SW 1271 (cell line): ENCODE data around the gene EEFSEC.

Source experiments
- DNase-seq, 2 experiments: peaks; one replicate each; lab custom pipeline; 2025; lab: John Stamatoyannopoulos, UW

Gene EEFSEC

DNA sequence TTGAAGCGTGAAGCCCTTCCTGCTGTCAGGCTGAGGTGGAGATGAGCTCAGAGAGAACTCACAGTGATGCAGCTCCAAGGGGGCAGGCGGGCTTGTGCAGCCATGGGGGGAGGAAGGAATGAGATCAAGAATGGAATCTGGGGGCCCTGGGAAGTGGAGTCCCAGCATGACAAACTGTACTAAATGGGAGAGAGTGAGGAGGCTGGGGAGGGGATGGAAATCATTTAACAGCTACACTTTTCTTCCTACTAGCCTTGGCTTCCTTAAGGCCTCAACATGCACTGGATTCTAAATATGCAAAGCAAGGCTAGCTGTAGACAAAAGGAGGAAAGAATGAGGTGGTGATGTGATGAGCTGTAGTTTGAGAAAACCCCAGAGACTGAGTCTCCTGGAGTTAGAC is 133.9 kb downstream of the EEFSEC start:
- no peak for DNase-seq

DNA sequence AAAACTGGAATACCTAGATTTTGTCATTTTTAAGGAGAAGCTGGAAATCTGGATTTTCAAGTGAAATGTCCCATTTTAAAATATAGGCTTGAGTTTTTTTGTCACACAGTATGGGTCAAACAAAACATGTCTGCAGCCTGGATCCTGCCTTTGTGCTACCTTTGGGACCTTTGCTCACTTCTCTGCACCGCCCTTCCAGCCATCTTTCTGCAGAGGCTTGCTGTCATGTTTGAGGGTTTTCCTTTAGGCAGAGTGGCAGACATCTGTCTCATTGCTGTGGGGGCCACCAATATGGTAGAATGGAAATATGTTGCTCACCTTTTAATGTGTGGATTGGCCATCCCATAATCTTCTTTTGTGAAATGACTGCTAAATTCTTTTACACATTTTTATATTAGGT is 136.3 kb downstream of the EEFSEC start:
- DNase-seq, result no peak

- DNase-seq, result no peak
These were observed 137.2 kb downstream of the EEFSEC start for GRCh38 chr3:128290484-128290883.

DNA sequence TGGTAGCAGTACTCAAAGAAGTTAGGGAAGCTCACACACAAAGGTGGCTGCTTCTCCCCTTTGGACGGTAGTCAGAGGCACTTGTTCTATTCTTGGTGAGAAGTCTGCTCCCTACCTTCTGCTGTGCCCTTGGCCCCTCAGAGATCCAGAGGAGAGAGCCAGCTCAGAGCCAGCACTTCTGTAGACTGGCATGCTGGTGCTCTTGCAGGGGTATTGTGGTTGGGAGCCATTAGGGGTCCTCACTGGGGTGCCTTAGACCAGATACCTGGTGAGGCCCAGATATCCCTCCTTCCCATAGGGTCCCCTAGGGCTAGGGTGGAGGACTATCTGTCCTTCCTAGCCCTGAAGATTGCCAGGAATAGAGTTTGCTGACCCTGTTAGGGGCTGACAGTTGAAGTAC is 140.6 kb downstream of the EEFSEC start:
- no peak for DNase-seq

GRCh38 chr3:128294999-128295468 is 141.8 kb downstream of the EEFSEC start:
- no peak for DNase-seq

- DNase-seq, result no peak
These were observed 143.4 kb downstream of the EEFSEC start for GRCh38 chr3:128296469-128297251.

GRCh38 chr3:128297401-128298138 is 144.3 kb downstream of the EEFSEC start:
- no peak for DNase-seq

- DNase-seq, result no peak
These were observed 148.1 kb downstream of the EEFSEC start for GRCh38 chr3:128301186-128302023.

DNA sequence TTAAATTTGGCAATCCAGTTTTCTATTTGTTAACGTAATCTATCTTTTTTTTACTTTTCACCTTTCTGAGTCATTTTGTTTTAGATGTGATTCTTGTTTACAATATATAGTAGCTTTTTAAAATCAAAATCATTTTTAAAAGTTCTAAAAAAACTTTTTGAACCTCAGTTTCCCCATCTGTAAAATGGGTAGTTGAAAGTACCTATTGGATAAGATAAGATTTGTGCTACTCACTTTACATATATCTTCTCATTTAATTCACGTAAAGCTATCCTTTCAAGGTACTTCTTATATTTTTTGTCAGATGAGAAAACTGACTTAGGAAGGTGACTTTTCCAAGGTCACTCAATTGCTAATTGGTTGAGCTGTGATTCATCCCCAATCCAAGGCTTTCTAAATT is 153.2 kb downstream of the EEFSEC start:
- no peak for DNase-seq

- DNase-seq, result no peak
These were observed 153.8 kb downstream of the EEFSEC start for GRCh38 chr3:128307029-128307633.

- DNase-seq, result no peak
These were observed 154.6 kb downstream of the EEFSEC start for GRCh38 chr3:128307781-128308469.

DNA sequence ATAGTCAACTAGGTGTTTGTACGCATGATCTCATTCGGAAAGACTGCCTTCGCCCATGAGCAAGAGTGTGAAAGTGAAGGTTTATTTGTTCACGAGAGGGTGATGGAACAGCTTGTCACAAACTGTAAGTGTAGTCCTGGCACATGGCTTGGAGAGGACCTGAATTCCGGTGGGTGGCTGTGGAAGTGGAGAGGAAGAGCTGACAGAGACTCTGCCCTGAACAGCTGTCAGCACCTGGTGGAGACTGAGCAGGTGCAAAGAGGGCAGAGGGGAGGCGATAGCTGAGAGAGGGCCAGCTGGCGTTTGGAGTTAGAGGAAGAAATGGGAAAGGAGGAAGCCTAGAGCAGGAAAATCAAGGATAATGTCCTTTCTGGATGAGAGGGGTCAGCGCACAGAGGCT is 155.7 kb downstream of the EEFSEC start:
- no peak for DNase-seq

DNA sequence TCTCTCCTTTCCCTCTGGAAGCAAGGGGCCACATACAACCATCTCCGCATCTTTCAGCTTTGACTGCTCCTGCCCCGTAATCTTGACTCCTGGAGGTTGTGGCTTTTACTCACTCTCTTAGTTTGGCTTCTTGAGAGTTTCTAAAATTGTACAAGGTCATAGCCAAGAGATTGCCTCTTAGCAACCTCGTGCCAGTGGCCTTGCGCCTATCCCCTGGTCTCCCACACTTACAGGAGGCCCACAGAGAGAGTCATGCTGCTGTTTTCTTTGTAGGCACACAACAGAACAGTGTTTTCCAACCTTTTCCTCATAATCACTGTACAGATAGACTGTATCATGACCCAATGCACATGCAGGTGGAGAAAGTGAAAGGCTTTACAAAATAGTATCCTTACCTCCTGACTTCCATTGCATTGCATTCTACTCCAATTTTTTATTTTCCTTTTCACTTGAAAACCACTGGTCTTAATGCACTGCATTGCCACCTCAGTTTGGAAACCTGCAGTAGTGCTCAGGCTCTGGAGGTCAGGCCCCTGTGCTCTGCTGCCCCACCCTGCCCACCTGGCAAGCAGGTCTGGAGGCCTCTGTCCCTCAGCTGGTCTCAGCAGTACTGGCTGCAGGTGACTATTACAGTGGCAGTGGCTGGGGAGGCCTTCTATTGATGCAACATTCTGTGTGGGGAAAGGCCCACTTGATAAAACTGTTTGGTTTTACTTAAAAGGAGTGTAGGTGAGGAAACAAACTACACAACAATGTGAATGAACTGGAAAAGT is 157.2 kb downstream of the EEFSEC start:
- DNase-seq, result no peak

- no peak for DNase-seq
These were observed 158.2 kb downstream of the EEFSEC start for GRCh38 chr3:128311441-128311844.

- no peak for DNase-seq
These were observed 159.0 kb downstream of the EEFSEC start for GRCh38 chr3:128312271-128312670.

DNA sequence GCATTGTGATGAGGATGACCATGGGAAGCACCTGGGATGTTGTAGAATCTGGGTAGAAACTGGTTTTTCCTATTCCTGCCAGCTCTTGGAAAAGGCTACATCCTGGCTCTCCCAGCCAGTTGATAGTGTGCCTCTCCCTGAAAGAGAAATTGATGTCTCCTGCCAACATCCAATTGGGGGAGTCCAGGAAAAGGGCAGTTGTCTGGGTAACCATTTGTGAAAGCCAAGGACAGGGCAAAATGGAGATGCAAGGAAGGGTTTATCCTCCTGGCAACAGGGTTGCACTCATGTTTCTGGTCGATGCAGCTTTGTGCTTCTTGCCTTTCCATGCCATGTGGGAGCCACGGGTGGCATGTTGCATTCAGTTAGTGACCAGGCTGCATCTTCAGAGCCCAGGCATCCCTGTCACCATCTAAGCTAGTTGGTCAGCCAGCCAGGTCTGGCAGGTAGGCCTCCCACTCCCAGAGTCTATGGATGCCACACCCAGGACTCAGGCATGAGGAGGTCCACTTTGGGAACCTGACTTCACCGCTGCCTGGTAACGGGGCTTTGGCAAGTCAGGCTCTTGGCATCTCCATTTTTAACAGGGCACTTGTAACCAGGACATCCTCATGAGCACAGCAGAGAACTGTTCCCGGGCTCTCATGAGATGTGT is 159.9 kb downstream of the EEFSEC start:
- DNase-seq, result no peak

GRCh38 chr3:128313935-128314334 is 160.7 kb downstream of the EEFSEC start:
- DNase-seq, result no peak

GRCh38 chr3:128315313-128315712 is 162.0 kb downstream of the EEFSEC start:
- no peak for DNase-seq

GRCh38 chr3:128316481-128316891 is 163.2 kb downstream of the EEFSEC start:
- no peak for DNase-seq

GRCh38 chr3:128317101-128317697 is 163.9 kb downstream of the EEFSEC start:
- DNase-seq, result no peak
